Mesothelial cell of epicardium (in vitro differentiated cells): ENCODE results near the gene FBLIM1. TPM values are rescaled to one million over a fixed set of nuclear protein-coding genes. Genes with fewer than 3 reads are reported as not detected.
A peak's percentile ranks its signal among the peaks of the same experiment; 100 is the strongest.

ENCODE experiments used
- DNase-seq, 2 experiments: peaks; one replicate each; pipeline ENCODE4 v3.0.0; 2021; ENCODE audit warnings: low spot score in 2 of 2; ENCODE audit not compliant: unreplicated experiment in 2 of 2
- H3K27ac Mint-ChIP-seq: 2 replicates; pipeline ENCODE4 v1.8.0; 2021; ENCODE audit warnings: mixed read lengths
- H3K27me3 Mint-ChIP-seq: 2 replicates; pipeline ENCODE4 v1.8.0; 2021; ENCODE audit warnings: low read depth, mixed read lengths
- H3K36me3 Mint-ChIP-seq: 2 replicates; pipeline ENCODE4 v1.8.0; 2021; ENCODE audit warnings: mixed read lengths
- H3K4me1 Mint-ChIP-seq: 2 replicates; pipeline ENCODE4 v1.8.0; 2021; ENCODE audit warnings: mixed read lengths
- H3K4me3 Mint-ChIP-seq: 2 replicates; pipeline ENCODE4 v1.8.0; 2021; ENCODE audit warnings: mild to moderate bottlenecking, moderate library complexity, mixed read lengths
- H3K9me3 Mint-ChIP-seq: 2 replicates; pipeline ENCODE4 v1.8.0; 2021; ENCODE audit warnings: mixed read lengths
- CTCF ChIP-seq: fragments of 200-600 bp; sonication (generic); IDR thresholded peaks from one replicate; pipeline ENCODE4 v1.5.0; 2021; ENCODE audit warnings: antibody characterized with exemption; ENCODE audit not compliant: unreplicated experiment
- total RNA-seq: library from RNA; stranded (reverse); gene quantifications from 3 replicates; pipeline ENCODE4 v1.2.1, GENCODE V29; 2021

FBLIM1 gene
- total RNA-seq, 1 donor from 2014 or later: 103 TPM

- peak overlapping the region; percentile 87 for H3K4me3 Mint-ChIP-seq
- peaks cover 21% of the 10 kb centered on the region for H3K36me3 Mint-ChIP-seq
- H3K27ac Mint-ChIP-seq: peak overlapping the region; percentile 83
- DNase-seq: no peak
- no peaks in the 10 kb centered on the region for H3K27me3 Mint-ChIP-seq
- no peak for TF ChIP-seq CTCF
- H3K9me3 Mint-ChIP-seq: no peaks in the 10 kb centered on the region
- H3K4me1 Mint-ChIP-seq: peaks cover 32% of the 10 kb centered on the region
Measured at GRCh38 chr1:15761366-15762128, 3.0 kb downstream of the FBLIM1 start.

GRCh38 chr1:15762546-15762945, 4.0 kb downstream of the FBLIM1 start:
- no peak for DNase-seq
- Mint-ChIP-seq H3K4me1 (peaks cover 27% of the 10 kb centered on the region), H3K4me3 (no peak overlapping the region), H3K27ac (no peak overlapping the region), H3K27me3 (no peaks in the 10 kb centered on the region), H3K36me3 (peaks cover 21% of the 10 kb centered on the region), H3K9me3 (no peaks in the 10 kb centered on the region)
- no peak for TF ChIP-seq CTCF

- no peak overlapping the region for H3K4me3 Mint-ChIP-seq
Measured at GRCh38 chr1:15764269-15764764, 5.7 kb downstream of the FBLIM1 start.

DNA sequence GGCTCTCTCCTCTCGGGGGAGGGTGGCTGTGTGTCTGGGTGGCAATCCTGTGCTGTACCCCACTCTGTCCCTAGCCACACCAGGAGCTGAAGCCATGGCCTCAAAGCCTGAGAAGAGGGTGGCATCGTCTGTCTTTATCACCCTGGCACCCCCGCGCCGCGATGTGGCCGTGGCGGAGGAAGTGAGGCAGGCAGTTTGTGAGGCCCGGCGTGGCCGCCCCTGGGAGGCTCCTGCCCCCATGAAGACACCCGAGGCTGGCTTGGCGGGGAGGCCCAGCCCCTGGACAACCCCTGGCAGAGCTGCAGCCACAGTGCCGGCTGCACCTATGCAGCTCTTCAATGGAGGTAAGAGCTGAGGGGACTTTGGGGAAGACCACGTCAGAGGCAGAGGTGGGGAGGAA, 6.3 kb downstream of the FBLIM1 start:
- no peak for DNase-seq
- Mint-ChIP-seq H3K27ac (no peak overlapping the region), H3K4me1 (peaks cover 20% of the 10 kb centered on the region), H3K36me3 (peaks cover 26% of the 10 kb centered on the region), H3K27me3 (no peaks in the 10 kb centered on the region), H3K4me3 (no peak overlapping the region), H3K9me3 (no peaks in the 10 kb centered on the region)
- no peak for TF ChIP-seq CTCF

More at GRCh38 chr1:15764269-15764764, 5.7 kb downstream of the FBLIM1 start:
- H3K9me3 Mint-ChIP-seq: no peaks in the 10 kb centered on the region
- no peaks in the 10 kb centered on the region for H3K27me3 Mint-ChIP-seq
- H3K4me1 Mint-ChIP-seq: peaks cover 23% of the 10 kb centered on the region
- peaks cover 26% of the 10 kb centered on the region for H3K36me3 Mint-ChIP-seq
- DNase-seq: no peak
- H3K27ac Mint-ChIP-seq: peak overlapping the region; percentile 64
- TF ChIP-seq CTCF: no peak

DNA sequence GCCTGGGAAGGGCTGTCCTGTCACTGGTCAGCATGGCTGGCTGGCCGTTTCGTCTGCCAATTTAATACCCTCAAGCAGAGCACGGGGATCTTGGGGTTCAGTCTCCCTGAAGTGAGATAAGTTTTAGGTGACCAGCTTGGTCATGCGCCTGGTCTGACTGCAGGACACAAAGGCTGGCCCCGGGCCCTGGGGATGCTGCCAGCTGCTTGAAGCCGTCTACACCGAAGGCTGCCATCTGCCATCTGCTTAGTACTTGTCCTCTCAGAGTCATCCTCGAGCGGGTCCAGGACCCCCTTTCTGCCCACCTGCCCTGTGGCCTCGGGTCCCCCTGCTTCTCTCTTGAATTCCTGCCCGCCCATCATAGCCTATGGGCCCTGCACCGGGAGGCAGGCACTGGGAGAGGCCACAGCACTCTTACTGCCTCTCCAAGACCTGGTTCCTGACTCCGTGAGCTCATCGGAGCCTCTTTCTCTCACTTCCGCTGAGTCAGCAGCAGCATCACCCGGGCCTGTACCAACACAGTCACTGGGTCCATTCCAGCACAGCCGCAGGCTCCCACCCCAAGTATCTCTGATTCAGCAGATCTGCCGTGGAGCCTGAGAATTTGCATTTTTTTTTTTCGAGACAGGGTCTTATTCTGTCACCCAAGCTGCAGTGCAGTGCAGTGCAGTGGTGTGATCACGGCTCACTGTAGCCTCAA, 7.0 kb downstream of the FBLIM1 start:
- Mint-ChIP-seq H3K27me3 (no peaks in the 10 kb centered on the region), H3K27ac (peak overlapping the region; percentile 12), H3K36me3 (peaks cover 28% of the 10 kb centered on the region), H3K9me3 (no peaks in the 10 kb centered on the region), H3K4me3 (no peak overlapping the region), H3K4me1 (peaks cover 18% of the 10 kb centered on the region)
- no peak for TF ChIP-seq CTCF
- DNase-seq: no peak
